ENCODE data around the gene SLC30A5. TPM values are rescaled to one million over a fixed set of nuclear protein-coding genes. Genes with fewer than 3 reads are reported as not detected.
A peak's percentile ranks its signal among the peaks of the same experiment; 100 is the strongest.

Gene SLC30A5
- total RNA-seq, 1 donor from 2014 or later: 58.8 TPM

DNA sequence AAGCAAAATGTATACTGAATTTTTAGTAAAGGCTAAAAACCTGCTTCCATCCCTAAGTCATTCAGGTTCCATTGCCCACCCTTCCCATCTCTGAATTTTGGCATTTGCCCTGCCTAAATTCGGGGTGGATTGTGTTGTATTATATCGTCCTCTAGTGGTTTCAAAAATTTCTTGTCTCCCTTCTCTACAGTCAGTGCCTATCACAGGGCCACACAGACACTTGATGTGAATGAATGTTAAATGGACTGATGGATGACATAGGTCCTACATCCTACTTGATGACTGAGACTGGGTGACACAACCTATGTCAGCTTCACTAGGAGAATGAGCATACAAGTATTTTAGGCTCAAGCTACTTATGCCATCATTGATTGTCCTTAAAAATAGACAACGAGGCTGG, 45.6 kb upstream of the SLC30A5 start:
- Histone ChIP-seq H4K20me1 (ENCODE audit: insufficient read depth, low read length) (no peaks in the 10 kb centered on the region), H3K4me1 (ENCODE audit: insufficient read depth, low read length) (no peaks in the 10 kb centered on the region), H3K4me2 (ENCODE audit: low read length) (no peak overlapping the region), H3K27ac (ENCODE audit: low read depth, low read length) (no peak overlapping the region), H3K4me3 (ENCODE audit: insufficient read depth, low read depth, low read length) (no peak overlapping the region), H3K79me2 (ENCODE audit: insufficient read depth, low read length) (no peaks in the 10 kb centered on the region), H3K36me3 (ENCODE audit: insufficient read depth, low read length) (no peaks in the 10 kb centered on the region), H3K9me3 (ENCODE audit: insufficient read depth, low read depth, low read length) (no peaks in the 10 kb centered on the region), H3K9ac (ENCODE audit: low read length) (no peak overlapping the region), H3K27me3 (ENCODE audit: insufficient read depth, low read length) (no peaks in the 10 kb centered on the region), H2AFZ (ENCODE audit: low read depth, low read length) (no peak overlapping the region)
- H3K27ac Mint-ChIP-seq (ENCODE audit: unreplicated experiment): no peak overlapping the region
- TF ChIP-seq, protein P1, sequence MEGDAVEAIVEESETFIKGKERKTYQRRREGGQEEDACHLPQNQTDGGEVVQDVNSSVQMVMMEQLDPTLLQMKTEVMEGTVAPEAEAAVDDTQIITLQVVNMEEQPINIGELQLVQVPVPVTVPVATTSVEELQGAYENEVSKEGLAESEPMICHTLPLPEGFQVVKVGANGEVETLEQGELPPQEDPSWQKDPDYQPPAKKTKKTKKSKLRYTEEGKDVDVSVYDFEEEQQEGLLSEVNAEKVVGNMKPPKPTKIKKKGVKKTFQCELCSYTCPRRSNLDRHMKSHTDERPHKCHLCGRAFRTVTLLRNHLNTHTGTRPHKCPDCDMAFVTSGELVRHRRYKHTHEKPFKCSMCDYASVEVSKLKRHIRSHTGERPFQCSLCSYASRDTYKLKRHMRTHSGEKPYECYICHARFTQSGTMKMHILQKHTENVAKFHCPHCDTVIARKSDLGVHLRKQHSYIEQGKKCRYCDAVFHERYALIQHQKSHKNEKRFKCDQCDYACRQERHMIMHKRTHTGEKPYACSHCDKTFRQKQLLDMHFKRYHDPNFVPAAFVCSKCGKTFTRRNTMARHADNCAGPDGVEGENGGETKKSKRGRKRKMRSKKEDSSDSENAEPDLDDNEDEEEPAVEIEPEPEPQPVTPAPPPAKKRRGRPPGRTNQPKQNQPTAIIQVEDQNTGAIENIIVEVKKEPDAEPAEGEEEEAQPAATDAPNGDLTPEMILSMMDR (IDR thresholded peaks at IDR 0.05; ENCODE audit: insufficient read depth, low read depth, low read length): peak; percentile 10
- TF ChIP-seq EZH2 (IDR thresholded peaks at IDR 0.05; ENCODE audit: insufficient read depth, low read length): no peak
- no peak overlapping the region for H3K4me3 Mint-ChIP-seq (ENCODE audit: unreplicated experiment)
- FAIRE-seq (no peak), DNase-seq (ENCODE audit: low read depth) (no peak)
- no peaks in the 10 kb centered on the region for H3K27me3 Mint-ChIP-seq (ENCODE audit: low read depth, unreplicated experiment)
- no peaks in the 10 kb centered on the region for H3K9me3 Mint-ChIP-seq (ENCODE audit: unreplicated experiment)
- no peaks in the 10 kb centered on the region for H3K36me3 Mint-ChIP-seq (ENCODE audit: low read depth, unreplicated experiment)
- peaks cover 3% of the 10 kb centered on the region for H3K4me1 Mint-ChIP-seq (ENCODE audit: low read depth, unreplicated experiment)

DNA sequence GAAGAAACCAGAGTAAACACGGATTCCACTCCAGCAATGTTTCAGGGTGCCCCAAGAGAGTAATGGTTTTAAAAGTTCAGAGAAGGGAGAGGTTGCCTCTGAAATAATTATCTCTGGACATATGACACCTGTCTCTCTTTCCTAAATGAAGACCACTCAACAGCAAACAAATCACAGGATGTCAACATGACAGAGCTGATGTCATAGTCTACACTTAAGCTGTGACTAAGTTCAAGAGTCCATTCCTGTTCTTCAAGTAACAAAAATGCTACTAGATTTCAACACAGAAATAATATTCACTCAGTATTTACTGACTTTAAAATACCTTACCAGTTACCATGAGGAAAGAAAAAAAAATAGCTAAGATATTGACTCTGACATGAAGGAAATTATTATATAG, 44.7 kb upstream of the SLC30A5 start:
- Histone ChIP-seq H3K27ac (ENCODE audit: low read depth, low read length) (no peak overlapping the region), H3K9me3 (ENCODE audit: insufficient read depth, low read depth, low read length) (no peaks in the 10 kb centered on the region), H2AFZ (ENCODE audit: low read depth, low read length) (no peak overlapping the region), H3K9ac (ENCODE audit: low read length) (no peak overlapping the region), H3K36me3 (ENCODE audit: insufficient read depth, low read length) (no peaks in the 10 kb centered on the region), H3K4me2 (ENCODE audit: low read length) (no peak overlapping the region), H4K20me1 (ENCODE audit: insufficient read depth, low read length) (no peaks in the 10 kb centered on the region), H3K4me1 (ENCODE audit: insufficient read depth, low read length) (no peaks in the 10 kb centered on the region), H3K79me2 (ENCODE audit: insufficient read depth, low read length) (no peaks in the 10 kb centered on the region), H3K27me3 (ENCODE audit: insufficient read depth, low read length) (no peaks in the 10 kb centered on the region), H3K4me3 (ENCODE audit: insufficient read depth, low read depth, low read length) (no peak overlapping the region)
- DNase-seq (ENCODE audit: low read depth) (no peak), FAIRE-seq (no peak)
- H3K27me3 Mint-ChIP-seq (ENCODE audit: low read depth, unreplicated experiment): no peaks in the 10 kb centered on the region
- peaks cover 3% of the 10 kb centered on the region for H3K4me1 Mint-ChIP-seq (ENCODE audit: low read depth, unreplicated experiment)
- TF ChIP-seq, protein P1 (IDR thresholded peaks at IDR 0.05; ENCODE audit: insufficient read depth, low read depth, low read length): no peak
- TF ChIP-seq EZH2 (IDR thresholded peaks at IDR 0.05; ENCODE audit: insufficient read depth, low read length): no peak
- H3K9me3 Mint-ChIP-seq (ENCODE audit: unreplicated experiment): no peaks in the 10 kb centered on the region
- H3K4me3 Mint-ChIP-seq (ENCODE audit: unreplicated experiment): no peak overlapping the region
- H3K27ac Mint-ChIP-seq (ENCODE audit: unreplicated experiment): no peak overlapping the region
- no peaks in the 10 kb centered on the region for H3K36me3 Mint-ChIP-seq (ENCODE audit: low read depth, unreplicated experiment)

DNA sequence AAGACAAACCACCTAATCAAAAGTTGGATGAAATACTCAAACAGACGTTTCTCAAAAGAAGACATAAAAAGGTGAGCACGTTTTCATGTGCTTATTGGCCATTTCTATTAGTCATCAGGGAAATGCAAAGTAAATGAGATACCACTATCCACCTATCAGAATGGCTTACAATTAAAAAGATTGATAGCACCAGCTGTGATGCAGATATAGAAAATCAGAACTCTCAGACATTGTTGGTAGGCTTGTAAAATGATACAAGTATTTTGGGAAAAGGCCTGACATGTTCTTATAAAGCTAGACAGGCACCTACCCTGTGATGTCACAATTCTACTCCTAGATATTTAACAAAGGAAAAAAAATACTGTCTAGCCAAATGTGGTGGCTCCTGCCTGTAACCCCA, 44.0 kb upstream of the SLC30A5 start:
- H3K27ac ChIP-seq (ENCODE audit: low read depth, low read length): no peak overlapping the region
- no peak overlapping the region for H2AFZ ChIP-seq (ENCODE audit: low read depth, low read length)
- H3K79me2 ChIP-seq (ENCODE audit: insufficient read depth, low read length): no peaks in the 10 kb centered on the region
- H3K27ac Mint-ChIP-seq (ENCODE audit: unreplicated experiment): no peak overlapping the region
- H3K4me3 Mint-ChIP-seq (ENCODE audit: unreplicated experiment): no peak overlapping the region
- no peak for TF ChIP-seq EZH2 (IDR thresholded peaks at IDR 0.05; ENCODE audit: insufficient read depth, low read length)
- TF ChIP-seq, protein P1 (IDR thresholded peaks at IDR 0.05; ENCODE audit: insufficient read depth, low read depth, low read length): no peak
- H3K9ac ChIP-seq (ENCODE audit: low read length): no peak overlapping the region
- FAIRE-seq (no peak), DNase-seq (ENCODE audit: low read depth) (no peak)
- H4K20me1 ChIP-seq (ENCODE audit: insufficient read depth, low read length): no peaks in the 10 kb centered on the region
- peaks cover 3% of the 10 kb centered on the region for H3K4me1 Mint-ChIP-seq (ENCODE audit: low read depth, unreplicated experiment)
- no peak overlapping the region for H3K4me3 ChIP-seq (ENCODE audit: insufficient read depth, low read depth, low read length)
- no peaks in the 10 kb centered on the region for H3K9me3 ChIP-seq (ENCODE audit: insufficient read depth, low read depth, low read length)
- H3K36me3 Mint-ChIP-seq (ENCODE audit: low read depth, unreplicated experiment): no peaks in the 10 kb centered on the region
- H3K4me2 ChIP-seq (ENCODE audit: low read length): no peak overlapping the region
- H3K4me1 ChIP-seq (ENCODE audit: insufficient read depth, low read length): no peaks in the 10 kb centered on the region
- no peaks in the 10 kb centered on the region for H3K27me3 Mint-ChIP-seq (ENCODE audit: low read depth, unreplicated experiment)
- no peaks in the 10 kb centered on the region for H3K27me3 ChIP-seq (ENCODE audit: insufficient read depth, low read length)
- no peaks in the 10 kb centered on the region for H3K36me3 ChIP-seq (ENCODE audit: insufficient read depth, low read length)
- H3K9me3 Mint-ChIP-seq (ENCODE audit: unreplicated experiment): no peaks in the 10 kb centered on the region

Data from astrocyte (in vitro differentiated cells and primary cell).